HG03060 (cell line): Measurements from ENCODE around the gene NTM.
"Not testable (repeated sequence)": the region's sequence is repeated elsewhere in the genome, so short reads cannot be mapped to it uniquely, and the experiment has no call there.

Experiments used
- ATAC-seq: cut with Tn5 transposase; IDR thresholded peaks from one replicate; pipeline ENCODE4 v1.9.1; 2021; ENCODE audit warnings: low read depth, moderate number of reproducible peaks; ENCODE audit not compliant: unreplicated experiment

Gene NTM

DNA sequence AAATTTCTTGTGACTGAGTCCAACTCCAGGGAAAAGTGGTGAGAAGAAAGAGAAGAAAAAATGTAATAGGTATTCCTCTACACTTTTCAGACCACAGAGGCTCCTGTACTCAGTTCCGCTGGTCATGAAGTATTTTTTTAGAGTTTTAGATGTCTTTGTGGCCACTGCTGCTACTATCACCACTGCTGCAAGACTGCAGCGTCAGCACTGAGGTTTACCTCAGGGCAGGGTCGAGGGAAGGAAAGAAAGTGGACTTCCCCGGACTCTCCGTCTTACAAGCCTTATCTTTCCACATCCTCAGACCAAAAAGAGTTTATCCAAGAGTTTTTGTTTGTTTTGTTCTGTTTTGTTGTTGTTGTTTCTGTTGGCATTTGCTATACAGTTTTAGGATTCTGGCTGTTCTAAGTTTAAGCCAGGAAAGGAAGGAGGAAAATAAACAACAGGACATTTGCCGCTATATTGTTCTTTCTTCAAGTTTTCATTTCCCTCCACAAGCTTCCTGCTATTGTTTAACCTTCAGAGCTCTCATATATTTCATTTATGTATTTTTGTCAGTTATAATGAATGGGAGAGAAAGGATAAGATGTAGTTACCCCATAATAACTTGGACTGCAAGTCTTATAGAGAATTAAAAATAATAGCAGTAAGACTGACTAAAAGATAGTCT lies 919.3 kb downstream of the NTM start:
- no peak for ATAC-seq

DNA sequence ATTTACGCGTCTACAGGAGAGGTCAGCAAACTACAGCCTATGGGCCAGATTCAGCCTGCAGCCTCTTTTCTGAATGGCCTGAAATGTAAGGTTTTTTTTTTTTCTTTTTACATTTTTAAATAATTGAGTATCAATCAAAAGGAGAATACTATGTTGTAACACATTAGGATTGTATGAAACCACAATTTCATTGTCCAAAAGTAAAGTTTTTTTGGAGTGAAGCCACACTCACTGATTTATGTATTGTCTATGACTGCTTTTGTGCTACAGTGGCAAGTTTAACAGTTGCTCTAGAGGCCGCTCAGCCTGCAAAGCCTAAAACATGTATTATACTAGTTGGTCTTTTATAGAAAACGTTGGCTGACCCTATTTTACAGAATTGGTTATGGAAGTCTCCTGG lies 923.2 kb downstream of the NTM start:
- ATAC-seq, result no peak

DNA sequence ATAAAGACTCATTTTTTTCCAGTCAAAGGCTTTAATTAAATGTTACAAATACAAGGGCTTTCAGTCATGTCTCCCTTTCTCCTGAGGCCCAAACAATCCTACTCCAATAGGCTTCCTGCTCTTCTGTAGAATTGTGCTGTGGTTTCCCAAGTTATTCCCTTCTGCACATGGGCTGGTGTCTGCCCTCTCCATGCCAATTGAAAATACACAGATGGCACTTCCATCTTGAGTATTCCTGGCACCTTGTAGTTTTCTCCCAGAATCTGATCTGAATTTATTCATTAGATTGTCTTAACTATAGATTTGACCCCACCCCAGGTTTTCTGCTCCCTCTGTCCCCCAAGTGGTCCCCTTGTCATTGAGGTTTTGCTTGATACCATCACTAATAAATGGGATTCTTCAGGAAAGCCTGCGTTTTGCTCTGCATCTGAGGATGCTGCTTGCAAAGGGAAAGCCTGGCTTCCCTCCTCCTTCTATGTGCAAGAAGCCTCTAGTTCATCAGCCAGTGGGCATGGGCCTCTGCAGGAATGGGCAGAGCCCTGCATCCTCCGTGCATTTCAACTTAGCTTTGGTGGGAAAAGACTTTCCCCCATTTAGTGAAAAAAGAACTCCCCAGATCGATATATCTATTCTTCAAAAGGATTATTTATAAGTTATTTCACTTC lies 926.7 kb downstream of the NTM start:
- no peak for ATAC-seq

GRCh38 chr11:132298357-132298756 lies 927.9 kb downstream of the NTM start:
- ATAC-seq, result no peak

GRCh38 chr11:132300283-132300682 lies 929.9 kb downstream of the NTM start:
- ATAC-seq, result no peak

DNA sequence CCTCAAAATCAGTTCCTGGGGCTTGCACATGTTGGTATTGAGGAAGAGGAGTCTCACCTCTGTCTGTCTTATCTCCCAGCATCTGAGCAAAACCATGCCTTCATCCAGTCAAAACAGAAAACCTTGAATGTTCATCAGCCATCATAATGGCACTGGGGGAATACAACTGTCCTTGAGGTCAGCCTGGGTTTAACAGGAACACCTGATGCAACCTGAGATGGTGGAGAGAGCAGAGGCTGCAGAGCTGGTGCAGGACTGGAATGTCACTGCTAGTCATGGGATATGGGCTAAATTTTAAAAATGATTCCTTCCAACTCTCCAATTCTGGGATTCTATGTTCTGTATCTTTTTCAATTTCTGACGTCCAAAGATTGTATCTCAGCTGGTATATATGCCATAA lies 931.0 kb downstream of the NTM start:
- no peak for ATAC-seq

DNA sequence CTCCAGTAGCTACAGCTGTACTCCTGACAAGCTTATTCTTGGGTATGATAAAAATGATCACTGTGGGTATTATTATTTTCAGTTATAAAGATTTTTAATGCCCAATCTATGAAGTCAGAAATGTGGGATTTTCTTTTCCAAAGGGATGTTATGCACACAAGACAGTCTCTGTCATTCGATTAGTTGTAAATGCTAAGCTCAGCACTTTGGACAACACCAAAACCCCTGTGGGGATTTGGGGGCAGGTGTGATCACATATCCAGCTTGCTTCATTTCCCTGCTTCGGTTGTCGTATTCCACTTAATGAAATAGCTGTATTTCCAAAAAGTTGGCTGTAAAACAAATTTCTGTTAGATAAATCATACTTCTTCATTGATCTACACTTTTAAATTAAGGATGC lies 931.5 kb downstream of the NTM start:
- no peak for ATAC-seq

DNA sequence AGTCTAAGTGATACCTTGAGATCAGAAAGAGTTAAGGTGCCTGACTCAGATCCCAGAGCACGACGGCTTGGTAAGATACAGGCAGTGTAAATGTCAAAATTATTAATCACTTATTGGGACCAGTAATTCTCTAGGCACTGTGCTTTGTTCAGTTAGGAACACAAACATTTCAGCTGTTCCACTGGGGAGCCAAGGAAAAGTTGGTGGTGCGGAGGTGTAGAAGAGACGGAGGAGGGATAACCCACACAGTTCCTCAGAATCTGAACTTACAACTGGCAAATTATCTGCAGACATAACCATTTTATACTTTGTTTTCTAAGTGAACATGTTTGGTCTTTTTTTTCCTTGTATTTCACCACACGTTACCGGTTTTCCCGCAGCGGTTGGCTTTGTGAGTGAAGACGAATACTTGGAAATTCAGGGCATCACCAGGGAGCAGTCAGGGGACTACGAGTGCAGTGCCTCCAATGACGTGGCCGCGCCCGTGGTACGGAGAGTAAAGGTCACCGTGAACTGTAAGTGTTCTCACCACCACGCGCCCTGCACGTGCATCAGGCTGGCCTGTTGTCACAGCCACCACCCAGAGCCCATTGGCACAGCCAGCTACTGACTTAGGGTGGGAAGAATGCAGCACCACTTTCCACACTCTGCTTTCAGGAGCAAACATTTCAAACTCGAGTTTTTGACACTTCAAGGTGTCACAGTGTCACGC lies 937.0 kb downstream of the NTM start:
- no peak for ATAC-seq

DNA sequence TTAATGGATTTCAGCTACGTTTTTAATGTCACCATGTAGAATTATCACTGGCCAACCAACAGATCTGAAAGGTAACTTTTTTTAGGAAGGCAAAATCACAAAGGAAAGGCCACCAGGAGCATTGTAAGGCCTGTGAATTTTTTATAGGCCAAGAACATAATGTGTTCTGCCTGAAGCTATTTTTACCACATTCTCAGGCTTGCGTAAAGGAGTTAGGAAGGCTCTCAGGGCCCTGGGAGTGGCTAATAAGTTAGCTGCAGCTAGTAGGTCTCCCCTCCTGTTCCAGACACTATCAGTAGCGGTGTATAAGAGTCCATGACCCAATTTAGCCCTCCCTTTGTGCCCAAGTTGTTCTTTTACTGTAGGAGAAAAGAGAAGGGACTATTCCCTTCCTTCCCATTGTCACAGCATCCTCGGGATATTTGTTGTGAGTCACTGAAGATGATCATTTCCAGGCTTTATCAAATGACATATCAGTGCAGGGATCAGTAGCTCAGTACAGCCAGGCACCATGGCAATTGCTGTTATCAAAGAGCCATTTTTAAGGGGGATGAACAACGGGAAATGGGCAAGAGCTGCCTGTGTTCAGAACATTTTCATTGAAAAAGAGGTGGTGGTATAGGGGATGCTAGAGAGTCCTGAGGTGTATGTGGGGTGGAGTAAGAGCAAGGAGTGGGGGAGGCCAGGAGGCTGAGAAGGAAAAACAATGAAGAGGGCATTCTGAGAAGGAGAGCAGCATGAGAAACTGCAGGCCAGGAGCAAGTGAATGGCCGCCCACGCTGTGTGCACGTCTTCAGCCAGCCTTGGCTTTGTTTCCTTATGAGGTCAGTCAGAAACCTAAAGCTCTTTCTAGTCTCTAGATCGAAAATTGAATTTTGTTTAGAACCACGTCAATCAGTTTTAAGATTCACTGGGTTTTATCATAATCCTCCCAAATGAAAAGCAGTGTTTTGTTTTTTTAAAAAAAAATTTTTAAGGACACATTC lies 940.3 kb downstream of the NTM start:
- ATAC-seq, result no peak

GRCh38 chr11:132311703-132312102 lies 941.3 kb downstream of the NTM start:
- ATAC-seq, result no peak

DNA sequence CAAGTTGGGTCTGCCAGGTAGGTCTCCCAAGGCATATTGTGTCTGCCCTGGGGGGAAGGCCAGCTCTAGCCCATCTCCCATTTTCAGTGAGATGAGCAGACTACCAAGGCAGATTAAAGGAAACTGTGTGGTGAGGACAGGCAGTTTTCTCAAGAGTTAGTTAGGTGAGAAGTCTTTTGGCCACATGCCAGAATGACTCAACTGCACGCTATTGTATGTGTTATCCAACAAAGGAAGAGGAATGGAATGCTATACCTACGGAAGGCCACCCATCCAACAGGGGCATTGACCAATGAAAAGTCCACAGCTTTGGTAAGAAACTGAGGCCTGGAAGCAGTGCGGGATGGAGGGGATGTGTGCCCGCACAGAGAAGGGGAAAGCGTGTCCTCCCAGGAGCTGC lies 941.7 kb downstream of the NTM start:
- ATAC-seq, result no peak

- no peak for ATAC-seq
Measured at GRCh38 chr11:132312701-132313111, 942.3 kb downstream of the NTM start.

DNA sequence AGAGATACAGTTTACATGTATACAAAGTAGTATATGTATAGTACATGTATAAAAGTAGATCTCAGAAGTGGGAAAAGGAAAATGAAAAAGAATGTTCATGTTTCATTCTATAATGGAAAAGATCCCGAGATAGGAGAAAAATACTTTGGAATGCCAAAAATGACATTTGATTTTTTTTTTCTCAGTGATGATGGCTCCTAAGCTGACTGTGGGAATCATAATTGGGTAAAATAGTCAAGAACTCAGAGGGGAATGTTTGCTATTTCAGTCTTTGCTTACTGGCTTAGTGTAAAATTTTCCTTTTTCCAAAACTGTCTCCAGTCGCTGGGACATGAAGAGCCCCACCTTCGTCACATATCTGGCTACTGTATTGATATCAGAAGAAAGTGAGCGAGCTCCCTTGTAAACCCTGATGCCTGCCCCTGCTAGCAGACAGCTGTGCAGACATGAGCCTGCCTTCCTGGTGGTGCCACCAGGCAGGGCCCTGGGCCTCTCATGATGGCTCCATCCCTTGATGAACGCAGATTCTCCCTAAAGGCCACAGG lies 944.6 kb downstream of the NTM start:
- ATAC-seq, result no peak

- no peak for ATAC-seq
Measured at GRCh38 chr11:132315696-132316095, 945.3 kb downstream of the NTM start.

DNA sequence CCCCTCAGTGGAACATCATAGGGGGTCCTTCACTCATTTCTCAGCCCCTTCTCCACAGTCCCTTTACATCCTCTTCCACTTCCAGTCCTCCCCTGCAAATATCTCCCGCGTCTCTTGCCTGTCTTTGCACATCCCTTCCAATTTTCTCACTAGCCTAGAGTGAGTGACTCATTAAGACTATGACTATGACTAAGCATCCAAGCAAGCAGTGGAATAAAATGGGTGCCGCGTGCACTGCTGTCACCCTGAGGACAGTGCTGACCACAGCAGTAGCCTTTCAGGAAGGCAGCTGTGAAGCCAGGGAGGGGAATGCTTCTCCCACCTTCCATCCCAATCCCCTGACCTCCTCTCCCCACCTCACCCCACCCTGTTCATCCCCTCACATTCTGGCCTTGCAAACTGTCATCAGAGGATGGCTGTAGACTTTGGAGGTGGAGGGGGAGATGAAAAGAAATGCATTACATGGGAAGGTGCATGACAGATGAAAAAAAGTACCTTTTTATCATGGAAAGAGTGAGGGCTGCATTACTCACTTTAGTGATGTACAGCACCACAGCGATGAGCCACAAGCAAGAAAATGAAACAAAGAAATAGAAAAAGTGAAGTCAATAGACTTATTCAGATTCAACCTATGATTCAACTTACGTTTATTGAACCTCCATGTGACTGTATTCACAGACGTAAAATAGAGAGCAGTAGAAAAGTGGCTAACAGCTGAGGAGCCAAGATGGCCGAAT lies 948.2 kb downstream of the NTM start:
- no peak for ATAC-seq

DNA sequence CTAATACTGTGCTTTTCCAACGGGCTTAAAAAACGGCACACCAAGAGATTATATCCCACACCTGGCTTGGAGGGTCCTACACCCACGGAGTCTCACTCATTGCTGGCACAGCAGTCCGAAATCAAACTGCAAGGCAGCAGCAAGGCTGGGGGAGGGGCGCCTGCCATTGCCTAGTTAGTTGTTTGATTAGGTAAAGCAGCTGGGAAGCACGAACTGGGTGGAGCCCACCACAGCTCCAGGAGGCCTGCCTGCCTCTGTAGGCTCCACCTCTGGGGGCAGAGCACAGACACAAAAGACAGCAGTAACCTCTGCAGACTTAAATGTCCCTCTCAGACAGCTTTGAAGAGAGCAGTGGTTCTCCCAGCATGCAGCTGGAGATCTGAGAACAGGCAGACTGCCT lies 949.0 kb downstream of the NTM start:
- not testable (repeated sequence) for ATAC-seq

DNA sequence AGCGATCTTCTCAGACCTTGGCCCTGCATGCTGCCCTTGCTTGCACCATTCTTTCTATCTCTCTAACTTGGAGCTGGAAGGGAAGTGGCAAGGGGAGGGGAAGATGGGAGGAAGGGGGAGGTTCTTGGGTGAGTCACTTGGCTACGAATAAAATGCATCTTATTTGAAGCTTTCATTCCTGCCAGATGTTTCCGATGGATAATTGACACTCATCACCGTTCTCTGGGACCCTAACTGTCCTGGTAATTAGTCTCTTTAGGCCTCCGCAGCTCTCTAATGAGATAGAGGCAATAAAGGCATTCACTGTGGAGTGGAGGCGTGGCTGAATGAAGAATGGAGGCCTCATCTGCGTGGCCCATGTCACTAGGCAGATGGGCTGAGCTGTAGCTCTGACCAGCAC lies 960.1 kb downstream of the NTM start:
- no peak for ATAC-seq

DNA sequence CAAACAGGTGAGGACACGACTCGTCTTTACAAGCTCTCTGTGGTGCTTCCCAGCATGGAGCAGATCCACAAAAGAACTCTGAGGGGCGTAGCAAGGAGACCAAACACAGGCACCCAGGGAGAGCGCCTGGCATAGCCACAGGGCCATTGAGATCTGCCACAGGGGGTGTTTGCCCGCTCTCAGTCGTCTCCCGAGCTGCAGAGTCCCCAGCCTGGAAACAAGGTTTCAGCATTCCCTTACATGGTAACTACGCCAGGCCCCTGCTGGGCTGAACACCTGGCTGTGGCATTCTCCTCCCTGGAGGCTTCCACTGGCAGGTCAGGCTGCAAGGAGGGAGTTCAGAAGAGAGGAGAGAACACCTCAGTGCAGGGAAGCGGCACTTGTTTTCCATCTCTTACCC lies 962.1 kb downstream of the NTM start:
- no peak for ATAC-seq

- no peak for ATAC-seq
Measured at GRCh38 chr11:132334769-132335280, 964.4 kb downstream of the NTM start.

- no peak for ATAC-seq
Measured at GRCh38 chr11:132335311-132335710, 964.9 kb downstream of the NTM start.
